GM21737 (cell line): ENCODE results near the gene DENND1A.
"Not testable (repeated sequence)": the region's sequence is repeated elsewhere in the genome, so short reads cannot be mapped to it uniquely, and the experiment has no call there.

Source experiments
- ATAC-seq: cut with Tn5 transposase; IDR thresholded peaks from one replicate; pipeline ENCODE4 v1.9.1; 2021; ENCODE audit warnings: mild to moderate bottlenecking, moderate library complexity; ENCODE audit not compliant: unreplicated experiment

Gene DENND1A

DNA sequence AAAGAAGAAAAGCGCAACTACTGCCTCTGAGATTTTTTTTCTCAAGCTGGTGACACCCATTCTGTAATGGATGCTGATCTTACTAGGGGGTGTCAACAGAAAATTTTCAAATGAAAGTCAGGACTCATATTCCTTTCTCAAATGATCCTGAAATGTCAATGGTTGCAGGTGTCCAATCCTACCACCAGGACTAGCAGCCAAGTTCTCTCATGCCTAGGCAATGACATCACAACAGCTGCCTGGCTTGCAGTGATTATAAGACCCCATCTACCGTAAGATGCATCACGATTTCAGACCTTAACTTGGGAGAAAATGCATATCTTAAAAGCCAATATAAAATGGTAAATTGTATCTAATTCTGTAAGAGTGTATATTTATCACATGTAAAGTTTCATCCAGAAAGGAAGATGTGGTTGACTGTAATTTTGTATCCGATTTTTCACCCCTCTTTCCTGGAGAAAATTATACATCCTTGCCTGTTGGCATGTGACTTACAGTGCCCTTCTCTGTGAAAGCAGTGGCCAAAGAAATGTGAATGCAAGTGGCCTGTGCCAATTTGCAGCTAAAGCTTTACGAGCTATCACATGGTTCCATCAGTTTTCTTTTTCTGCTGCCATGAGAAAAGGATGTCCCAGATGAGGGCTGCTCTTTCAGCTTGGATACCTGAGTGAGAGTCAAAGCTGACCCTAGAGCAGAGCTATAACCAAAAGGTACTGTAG lies 104.4 kb downstream of the DENND1A start:
- ATAC-seq = no peak

DNA sequence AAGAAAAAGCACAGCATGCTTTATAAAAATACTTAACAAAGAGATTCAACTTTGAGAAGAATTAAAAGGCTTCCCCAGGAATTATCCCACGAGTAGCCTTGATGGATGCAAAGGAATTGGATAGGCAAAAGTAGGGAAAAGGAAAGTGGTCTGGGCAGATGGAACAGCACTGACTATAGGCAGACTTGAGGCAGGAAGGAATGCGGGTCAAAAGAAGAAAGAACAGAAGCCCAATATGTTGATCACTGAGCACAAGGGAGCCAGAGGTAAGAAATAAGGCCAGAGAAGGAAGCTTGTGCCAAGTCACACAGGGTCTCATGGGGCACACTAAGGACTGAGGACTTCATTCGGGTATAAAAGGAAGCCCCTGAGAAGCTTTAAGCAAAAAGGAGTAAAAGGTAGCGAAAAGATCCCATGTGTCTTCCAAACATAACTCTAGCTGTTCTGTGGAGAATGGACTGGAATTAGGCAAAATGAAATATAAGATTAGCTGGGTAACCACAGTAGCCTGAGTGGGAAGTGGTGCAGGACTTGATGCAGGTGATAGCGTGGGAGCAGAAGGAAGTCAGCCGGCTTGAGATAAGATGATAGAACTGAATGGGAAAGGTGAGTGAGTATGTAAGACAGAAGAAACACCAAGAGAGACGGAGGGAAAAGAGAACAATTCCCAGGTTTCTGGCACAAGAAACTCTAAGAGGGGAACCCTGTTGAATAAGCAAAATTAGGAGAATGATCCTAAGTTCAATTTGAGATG lies 106.6 kb downstream of the DENND1A start:
- ATAC-seq = no peak

DNA sequence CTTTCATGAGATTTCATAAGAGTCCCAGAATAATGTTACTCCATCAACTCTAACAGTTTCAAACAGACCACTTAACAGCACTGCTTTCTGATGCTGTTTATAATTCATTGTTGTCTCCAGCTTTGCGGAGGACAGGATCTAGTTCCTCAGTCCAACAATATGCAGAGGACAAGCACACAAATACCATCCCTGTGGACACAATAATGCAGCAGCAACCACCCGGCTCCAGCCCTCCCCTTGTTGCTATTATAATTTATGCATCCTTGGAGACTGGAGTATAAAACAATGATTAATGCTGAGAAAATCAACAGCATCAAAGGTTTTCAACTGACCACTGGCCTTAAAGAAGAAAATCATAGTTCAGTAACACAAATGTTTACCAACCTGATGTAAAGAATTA lies 108.3 kb downstream of the DENND1A start:
- no peak for ATAC-seq

DNA sequence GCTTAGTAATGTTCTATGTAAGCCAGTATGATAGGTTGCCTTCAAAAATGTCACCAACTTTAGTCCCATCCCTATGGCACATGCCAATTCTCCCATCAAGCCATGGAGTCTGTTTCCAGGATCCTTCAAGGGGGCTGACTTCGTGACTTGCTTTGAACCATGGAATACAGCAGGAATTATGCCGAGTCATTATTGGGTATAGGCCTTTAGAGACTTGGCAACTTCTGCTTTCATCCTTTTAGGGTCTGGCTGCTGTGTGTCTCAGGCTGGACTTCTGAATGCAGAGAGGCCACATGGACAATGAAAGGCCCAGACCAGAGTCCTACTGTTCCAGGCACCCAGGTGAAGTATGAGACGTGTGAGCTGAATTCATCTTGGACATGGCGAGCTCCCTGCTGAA lies 109.8 kb downstream of the DENND1A start:
- ATAC-seq = no peak

DNA sequence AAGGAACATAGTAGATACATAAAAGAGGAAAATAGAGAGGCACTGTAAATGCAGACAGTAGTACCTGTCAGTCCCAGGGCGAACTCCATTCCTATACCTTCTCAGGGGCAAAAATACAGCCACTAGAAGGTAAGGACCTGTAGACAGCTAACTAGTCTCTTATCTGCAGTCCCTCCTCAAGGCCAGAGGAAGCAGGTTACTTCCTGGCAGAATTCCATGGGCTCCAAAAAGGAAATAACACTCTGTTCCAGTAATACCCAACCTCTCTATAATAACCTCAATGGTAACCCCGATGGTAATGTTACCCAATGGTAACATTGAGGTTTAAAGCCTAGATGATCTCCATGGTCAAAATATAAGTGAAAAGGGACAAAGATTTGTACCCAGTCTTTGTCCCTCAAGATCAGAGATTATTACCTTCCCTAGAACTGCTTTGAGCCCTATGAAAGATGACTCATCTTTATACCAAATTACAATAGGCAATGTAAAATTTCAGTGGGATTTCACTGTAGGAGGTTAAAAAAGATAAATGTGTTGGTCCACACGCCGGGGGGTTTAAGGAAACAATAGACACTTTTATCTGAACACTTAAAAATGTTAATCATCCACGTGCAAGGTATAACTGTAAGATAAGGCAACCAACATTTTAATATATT lies 113.0 kb downstream of the DENND1A start:
- no peak for ATAC-seq

DNA sequence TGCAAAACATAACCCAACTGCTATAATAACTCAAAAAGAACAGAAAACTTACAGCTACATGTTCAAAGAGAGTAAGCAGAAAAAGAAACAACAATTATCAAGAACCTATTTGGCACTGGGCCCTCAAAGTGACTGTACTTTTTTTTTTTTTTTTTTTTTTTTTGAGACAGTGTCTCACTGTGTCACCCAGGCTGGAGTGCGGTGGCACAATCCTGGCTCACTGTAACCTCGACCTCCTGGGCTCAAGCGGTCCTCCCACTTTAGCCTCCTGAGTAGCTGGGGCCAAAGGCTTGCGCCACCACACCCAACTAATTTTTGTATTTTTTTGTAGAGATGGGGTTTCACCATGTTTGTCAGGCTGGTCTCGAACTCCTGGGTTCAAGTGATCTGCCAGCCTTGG lies 114.1 kb downstream of the DENND1A start:
- ATAC-seq = not testable (repeated sequence)

DNA sequence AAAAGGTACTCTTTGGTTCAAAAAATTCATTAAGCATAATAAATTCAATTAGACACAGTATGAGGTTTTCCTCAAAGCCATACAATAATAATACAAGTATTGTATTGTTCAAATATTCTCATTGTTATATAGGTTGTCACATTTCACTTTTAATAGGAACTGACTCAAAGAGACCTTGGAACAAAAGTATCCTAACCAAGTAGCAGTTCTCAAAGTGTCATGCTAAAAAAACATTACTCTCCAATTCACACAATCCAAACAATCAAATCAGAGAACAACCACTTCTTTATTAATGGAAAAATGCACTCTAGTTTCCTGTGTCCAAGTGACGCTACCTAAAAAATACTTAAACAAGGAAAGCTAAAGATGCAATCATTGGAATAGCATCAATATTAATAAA lies 115.4 kb downstream of the DENND1A start:
- ATAC-seq = no peak

DNA sequence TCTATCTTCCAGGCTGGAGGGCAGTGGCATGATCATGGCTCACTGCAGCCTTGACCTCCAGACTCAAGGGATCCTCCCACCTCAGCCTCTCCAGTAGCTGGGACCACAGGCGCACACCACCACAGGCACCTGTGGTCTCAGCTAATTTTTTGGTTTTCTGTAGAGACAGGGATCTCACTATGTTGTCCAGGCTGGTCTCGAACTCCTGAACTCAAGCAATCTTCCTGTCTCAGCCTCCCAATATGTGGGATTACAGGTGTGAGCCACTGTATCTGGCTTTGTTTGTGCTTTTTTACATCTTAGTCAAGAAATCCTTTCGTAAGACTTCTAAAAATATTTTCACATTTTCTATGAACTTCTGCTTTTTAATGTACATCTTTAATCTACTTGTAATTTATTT lies 116.9 kb downstream of the DENND1A start:
- ATAC-seq = no peak

DNA sequence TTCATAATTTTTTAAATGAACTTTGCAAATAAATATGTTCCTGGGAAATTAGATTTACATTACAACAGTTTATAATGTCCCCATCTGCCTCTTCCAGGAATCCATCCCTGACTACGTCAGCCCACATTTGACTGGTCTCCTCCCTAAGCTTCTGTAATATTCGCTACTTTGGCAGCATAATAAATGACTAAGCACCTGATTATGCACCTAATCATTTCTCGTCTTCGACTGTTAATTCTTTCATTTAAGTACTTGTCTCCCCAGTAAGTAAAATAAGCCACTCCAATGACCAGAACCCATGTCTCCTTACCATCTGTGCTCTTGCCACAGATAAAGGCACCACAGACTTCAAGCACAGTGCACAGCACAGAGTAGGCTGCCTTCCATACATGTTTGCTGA lies 122.7 kb downstream of the DENND1A start:
- ATAC-seq = no peak

DNA sequence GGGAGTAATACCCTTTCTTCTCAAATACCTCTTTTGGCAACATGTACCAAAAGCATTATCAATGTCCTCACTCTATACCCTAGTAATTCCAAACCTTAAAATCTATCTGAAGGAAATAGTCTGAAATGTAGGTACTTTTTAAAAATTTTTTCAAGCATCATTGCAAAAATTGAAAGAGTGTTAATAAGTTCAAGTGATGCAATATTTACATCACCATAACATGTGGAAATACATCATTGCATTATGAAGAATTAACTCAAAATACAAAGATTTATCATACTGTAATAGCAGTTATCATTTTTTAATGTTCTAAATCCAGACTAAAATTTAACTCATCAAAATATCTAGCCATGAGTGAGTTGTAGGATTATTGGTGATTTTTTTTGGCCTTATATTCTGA lies 123.1 kb downstream of the DENND1A start:
- no peak for ATAC-seq

DNA sequence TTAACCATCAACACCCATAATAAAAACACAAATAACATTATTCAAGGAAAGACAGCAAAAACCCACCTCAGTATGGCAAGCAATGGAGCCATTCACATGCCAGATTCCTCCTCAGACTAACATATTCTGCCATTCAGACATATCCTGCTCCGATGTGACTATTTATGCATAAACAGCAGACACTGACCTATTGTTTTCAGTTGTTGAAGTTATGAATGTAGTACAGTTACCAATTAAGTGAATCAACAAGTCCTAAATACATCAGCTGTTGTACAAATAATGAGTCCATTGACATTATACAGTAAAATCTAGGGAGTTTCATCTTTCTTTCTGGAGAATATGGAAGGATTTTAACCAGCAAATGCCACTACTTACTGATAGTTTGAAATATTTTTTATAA lies 131.7 kb downstream of the DENND1A start:
- no peak for ATAC-seq

DNA sequence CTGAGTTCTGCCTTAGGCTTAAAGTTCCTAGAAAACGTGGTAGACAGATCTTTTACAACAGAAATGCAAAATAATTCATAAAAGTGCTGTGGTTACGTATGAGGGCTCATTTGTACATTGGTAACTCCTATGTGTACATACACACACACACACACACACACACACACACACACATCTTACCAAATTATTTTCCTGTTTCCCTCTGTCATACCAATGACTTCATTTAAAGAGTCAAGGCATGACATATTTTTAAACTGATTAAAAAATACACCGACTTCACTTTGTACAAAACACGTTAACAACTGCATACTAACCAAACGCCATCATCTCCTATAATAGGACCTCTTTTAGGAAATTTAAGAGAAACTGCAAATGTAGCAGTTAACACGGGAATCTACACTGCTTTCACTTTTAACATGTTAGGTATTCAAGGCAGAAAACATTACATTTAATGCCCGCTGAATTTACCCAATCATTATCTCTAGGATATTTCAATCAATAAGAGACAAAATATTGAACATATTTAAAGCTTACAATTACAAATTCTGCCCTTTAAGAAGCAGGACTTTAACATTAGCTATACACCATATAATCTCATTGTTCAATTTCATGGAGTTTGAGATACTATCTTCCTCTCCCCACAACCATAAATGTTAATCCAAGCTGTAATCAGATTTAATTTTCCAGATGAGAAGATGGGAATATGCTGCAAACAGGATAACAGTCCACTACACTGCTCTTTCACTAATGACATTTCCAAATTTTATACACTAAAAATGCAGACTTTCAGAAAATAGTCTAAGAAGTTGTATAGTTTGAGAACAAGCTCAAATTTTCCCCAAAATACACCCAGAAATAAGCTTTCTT lies 133.1 kb downstream of the DENND1A start:
- no peak for ATAC-seq

DNA sequence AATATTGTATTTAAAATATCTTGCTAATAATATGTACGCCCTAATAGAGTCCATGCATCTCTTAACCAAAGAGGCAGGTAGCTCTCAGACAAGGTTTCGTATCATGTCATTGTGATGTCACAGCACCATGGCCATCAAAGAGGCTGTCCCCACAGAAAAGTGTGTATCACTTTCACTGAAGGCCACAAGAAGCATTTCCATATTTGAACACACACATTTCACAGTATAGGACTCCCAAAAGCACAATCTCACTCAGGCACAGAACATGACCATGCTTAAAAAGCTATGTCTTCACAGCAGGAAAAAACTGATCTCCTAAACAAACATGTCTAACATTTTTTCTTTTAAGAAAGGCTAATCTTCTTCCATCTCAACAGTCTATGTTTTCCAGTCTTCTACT lies 133.8 kb downstream of the DENND1A start:
- no peak for ATAC-seq

DNA sequence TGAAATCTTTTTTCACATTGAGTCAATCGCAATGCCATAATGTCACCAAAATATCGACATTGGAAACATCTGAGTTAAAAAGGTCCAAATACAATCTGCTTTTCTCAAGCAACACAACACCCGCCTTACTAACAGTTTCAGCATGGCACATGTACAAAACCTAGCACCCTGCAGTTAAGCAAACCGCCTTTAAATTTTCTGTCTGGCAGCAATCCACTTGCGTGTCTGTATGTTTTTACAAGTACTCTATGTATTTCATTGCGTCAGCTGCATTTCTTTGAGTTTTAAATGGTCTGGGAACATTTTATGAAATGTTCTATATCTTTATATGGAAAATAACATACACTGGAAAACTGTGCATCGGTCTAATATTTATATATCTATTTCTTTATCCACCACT lies 134.6 kb downstream of the DENND1A start:
- no peak for ATAC-seq

DNA sequence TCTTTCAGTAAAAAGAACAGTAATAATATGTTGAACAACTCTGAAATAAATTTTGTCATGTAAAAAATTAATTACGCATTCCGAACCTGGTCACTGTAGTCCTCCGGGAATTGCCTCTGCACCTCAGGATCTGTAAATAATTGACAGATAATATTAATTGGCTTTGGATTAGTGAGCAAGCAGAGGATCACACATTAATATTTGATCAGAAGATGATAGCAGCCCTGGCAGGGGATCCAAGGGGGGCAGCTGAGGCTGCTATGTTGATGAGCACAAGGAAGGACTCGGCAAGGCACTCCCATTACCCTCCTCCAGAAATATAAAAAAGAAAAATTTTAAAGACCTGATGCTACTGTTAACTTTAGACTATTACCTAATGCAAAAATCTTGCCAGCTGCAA lies 137.4 kb downstream of the DENND1A start:
- ATAC-seq = no peak

DNA sequence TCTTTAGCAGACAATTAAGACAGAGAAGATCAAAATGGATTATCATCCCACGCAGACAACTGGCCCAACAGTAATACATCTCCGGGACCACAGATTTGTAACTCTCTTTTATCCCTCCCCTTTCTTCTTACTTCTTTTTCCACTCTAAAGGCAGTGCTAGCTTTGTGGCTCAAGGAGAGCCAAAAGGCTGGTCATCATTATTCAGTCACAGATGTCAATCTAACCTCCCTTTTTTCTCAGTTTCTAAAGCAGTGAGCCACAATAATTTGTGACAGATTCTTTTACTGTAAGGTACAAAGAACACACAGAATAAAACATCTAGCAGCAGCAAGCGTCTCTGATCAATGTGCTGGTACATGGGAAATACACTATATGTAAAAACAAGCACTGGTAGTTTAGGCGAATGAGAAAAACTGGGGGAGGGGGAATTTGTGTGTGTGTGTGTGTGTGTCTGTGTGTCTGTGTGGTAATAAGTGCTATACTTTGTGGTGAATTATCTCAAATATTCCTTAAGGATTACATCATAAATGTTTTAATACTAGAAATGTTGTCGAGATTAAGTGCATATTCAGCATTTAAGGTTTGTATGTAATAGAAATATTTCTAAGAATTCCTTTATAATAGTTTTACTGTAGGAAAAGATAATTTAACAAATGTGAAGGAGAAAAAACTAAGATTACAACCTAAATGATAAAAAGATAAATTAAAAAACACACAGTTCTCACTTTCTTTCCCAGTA lies 140.2 kb downstream of the DENND1A start:
- no peak for ATAC-seq

DNA sequence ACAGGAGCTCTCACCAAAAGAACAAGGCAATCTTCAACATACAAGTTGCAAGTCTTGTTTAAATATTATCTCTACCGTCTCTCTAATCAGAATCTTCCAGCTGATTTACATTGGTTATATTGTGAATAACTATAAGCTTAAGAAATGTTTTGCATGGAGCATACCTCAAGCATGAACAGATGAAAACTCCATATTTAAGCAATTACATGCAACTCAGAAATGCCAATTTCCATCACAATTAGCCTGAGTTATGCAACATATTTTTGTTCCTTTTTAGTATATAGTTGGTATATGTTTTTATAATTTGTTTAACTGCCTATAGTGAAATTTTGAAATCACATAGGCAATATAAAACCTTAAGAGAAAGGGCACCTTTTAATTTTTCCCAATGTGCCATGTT lies 142.5 kb downstream of the DENND1A start:
- ATAC-seq = no peak

DNA sequence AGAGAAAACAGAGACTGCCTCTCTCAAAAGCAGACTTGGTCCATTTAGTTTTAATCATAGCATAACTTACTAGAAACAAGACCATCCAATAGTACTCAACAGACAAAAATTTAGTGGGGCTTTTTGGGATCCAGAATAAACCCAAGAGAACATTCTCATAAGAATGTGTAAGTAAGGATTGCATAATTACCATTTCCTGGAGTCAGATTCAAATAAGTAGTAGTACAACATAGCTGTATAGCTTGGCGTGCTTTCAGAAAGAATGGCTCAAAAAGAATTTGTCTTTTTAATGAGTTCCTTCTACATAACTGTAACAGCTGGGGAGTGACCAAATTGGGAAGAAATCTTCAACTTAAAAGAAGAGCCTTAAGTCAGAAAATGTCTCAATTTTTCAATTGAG lies 145.4 kb downstream of the DENND1A start:
- no peak for ATAC-seq

DNA sequence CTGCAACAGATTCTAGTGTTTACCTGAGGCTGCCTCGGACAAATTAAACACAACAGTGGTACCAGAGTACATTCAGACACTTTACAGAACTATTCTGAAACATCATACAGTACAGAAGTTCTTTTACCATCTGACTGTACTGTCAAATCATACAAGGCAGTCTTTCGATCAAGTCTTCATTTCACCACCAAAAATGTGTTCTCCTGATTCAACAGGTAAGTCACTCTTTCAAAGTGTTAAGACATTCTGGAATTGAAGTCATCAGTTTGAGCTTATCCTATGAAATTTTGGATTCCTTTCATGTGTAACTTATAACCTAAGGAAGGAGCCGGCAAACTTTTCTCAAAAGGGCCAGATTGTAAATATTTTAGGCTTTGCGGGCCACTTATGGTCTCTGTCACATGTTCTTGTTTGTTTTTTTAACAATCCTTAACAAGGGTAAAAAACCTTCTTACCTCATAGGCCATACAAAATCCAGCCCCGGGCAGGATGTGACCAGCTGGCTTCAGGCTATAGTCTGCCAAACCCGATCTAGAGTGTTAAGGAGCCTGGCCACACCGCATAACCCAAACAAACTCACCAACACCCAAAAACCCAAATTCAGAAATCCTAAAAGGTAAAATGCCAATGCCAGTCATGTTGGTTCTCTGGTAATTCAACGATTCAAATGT lies 151.6 kb downstream of the DENND1A start:
- no peak for ATAC-seq
